Upper lobe of left lung (tissue), 4 donors: ENCODE data around the gene OR4S1.

Experiments used
- EP300 ChIP-seq, 4 donors: sonication (generic); formaldehyde crosslinking; IDR thresholded peaks; one replicate each; pipeline ENCODE4 v1.5.1; 2017; ENCODE audit warnings: antibody characterized with exemption in 4 of 4, control low read depth in 2 of 4
- POLR2A ChIP-seq, 4 donors: fragments of 450-650 bp; IDR thresholded peaks; one replicate each; pipeline ENCODE4 v1.5.1; 2016 to 2017; ENCODE audit warnings: antibody characterized with exemption in 4 of 4, mild to moderate bottlenecking in 2 of 4
- POLR2AphosphoS5 ChIP-seq, 2 donors: sonication (generic); formaldehyde crosslinking; IDR thresholded peaks; one replicate each; pipeline ENCODE4 v1.5.1; 2017; ENCODE audit warnings: antibody characterized with exemption in 2 of 2
- TF ChIP-seq, protein P1 (sequence below), 6 experiments: fragments of 450-650 bp in 4 of 6; fragments of 200-600 bp in 2 of 6; sonication (generic) in 2 of 6; IDR thresholded peaks; one replicate each; pipeline ENCODE4 v1.5.1; 2016 to 2019; ENCODE audit warnings: antibody characterized with exemption in 6 of 6

- TF ChIP-seq, protein P1, sequence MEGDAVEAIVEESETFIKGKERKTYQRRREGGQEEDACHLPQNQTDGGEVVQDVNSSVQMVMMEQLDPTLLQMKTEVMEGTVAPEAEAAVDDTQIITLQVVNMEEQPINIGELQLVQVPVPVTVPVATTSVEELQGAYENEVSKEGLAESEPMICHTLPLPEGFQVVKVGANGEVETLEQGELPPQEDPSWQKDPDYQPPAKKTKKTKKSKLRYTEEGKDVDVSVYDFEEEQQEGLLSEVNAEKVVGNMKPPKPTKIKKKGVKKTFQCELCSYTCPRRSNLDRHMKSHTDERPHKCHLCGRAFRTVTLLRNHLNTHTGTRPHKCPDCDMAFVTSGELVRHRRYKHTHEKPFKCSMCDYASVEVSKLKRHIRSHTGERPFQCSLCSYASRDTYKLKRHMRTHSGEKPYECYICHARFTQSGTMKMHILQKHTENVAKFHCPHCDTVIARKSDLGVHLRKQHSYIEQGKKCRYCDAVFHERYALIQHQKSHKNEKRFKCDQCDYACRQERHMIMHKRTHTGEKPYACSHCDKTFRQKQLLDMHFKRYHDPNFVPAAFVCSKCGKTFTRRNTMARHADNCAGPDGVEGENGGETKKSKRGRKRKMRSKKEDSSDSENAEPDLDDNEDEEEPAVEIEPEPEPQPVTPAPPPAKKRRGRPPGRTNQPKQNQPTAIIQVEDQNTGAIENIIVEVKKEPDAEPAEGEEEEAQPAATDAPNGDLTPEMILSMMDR (IDR thresholded peaks at IDR 0.05), result no peak
- TF ChIP-seq POLR2A (IDR thresholded peaks at IDR 0.05), result no peak
- no peak for TF ChIP-seq POLR2AphosphoS5 (IDR thresholded peaks at IDR 0.05)
- no peak for TF ChIP-seq EP300 (IDR thresholded peaks at IDR 0.05)
Observed at GRCh38 chr11:48261600-48261999, 44.4 kb upstream of the OR4S1 start.
